IMR-90 (cell line): ENCODE results near the gene UBD. TPM values are rescaled to one million over a fixed set of nuclear protein-coding genes. Genes with fewer than 3 reads are reported as not detected.

ENCODE experiments used
- microRNA-seq, 2 experiments: library from miRNA; stranded (forward) in 1 of 2; unstranded in 1 of 2; fragments of 10-50 nt in 1 of 2; fragments of <30 nt in 1 of 2; gene quantifications in 1 of 2; microRNA quantifications in 1 of 2; one replicate each; pipeline versions ENCODE3 to v1.1.0; 2013 to 2020; ENCODE audit not compliant: insufficient read depth in 1 of 2, insufficient read length in 1 of 2, unreplicated experiment in 1 of 2
- polyA plus RNA-seq, 3 experiments: library from polyadenylated mRNA; depleted of rRNA; stranded (reverse); fragments of >200 nt; gene quantifications; 2 replicates each; pipeline ENCODE4 v1.2.3, GENCODE V29; 2012; ENCODE audit warnings: low replicate concordance in 1 of 3
- small RNA-seq, 5 experiments: library from RNA; depleted of rRNA; stranded (forward); fragments of <200 nt; gene quantifications; one replicate each; pipeline ENCODE3, GENCODE V24; 2012
- total RNA-seq: library from RNA; depleted of rRNA; stranded (reverse); fragments of >200 nt; gene quantifications from 2 replicates; pipeline ENCODE4 v1.2.3, GENCODE V29; 2012; rRNA removed

The UBD gene
- total and polyA plus RNA-seq, 2 of the 4 experiments (the other 2 are of a cell fraction) = not detected

Small RNA genes within 50 kb of the gene (microRNA-seq; reads per million reads assigned to microRNA genes)
- gene SNORD32B (ENCODE audit: insufficient read depth, insufficient read length) (not detected), gene TMEM183AP1 (ENCODE audit: insufficient read depth, insufficient read length) (not detected)

Small RNA genes within 50 kb of the gene (small RNA-seq; reads per million reads assigned to genes)
- gene SNORD32B (0 reads per million in 5 experiments), gene TMEM183AP1 (0 reads per million in 5 experiments)

Other genes with a start within 250 kb of the UBD start
- not detected in 2 replicates for gene OR5V1, start 190.9 kb downstream of the UBD start, total RNA-seq
- gene OR5V1, start 190.9 kb downstream of the UBD start, polyA plus RNA-seq (2012; rRNA removed) = not detected in 2 replicates
- not detected in 2 replicates for gene OR12D3, start 184.4 kb downstream of the UBD start, total RNA-seq
- gene OR12D3, start 184.4 kb downstream of the UBD start, polyA plus RNA-seq (2012; rRNA removed) = not detected in 2 replicates
- gene OR12D2, start 164.1 kb downstream of the UBD start, total RNA-seq = not detected in 2 replicates
- gene OR12D2, start 164.1 kb downstream of the UBD start, polyA plus RNA-seq (2012; rRNA removed) = not detected in 2 replicates
- gene OR12D1, start 144.8 kb downstream of the UBD start, total RNA-seq = not detected in 2 replicates
- not detected in 2 replicates for gene OR12D1, start 144.8 kb downstream of the UBD start, polyA plus RNA-seq (2012; rRNA removed)
- gene OR10C1, start 120.4 kb downstream of the UBD start, total RNA-seq = not detected in 2 replicates
- not detected in 2 replicates for gene OR10C1, start 120.4 kb downstream of the UBD start, polyA plus RNA-seq (2012; rRNA removed)
- not detected in 2 replicates for gene OR11A1, start 102.7 kb downstream of the UBD start, total RNA-seq
- not detected in 2 replicates for gene OR11A1, start 102.7 kb downstream of the UBD start, polyA plus RNA-seq (2012; rRNA removed)
- not detected in 2 replicates for gene OR2H1, start 102.6 kb downstream of the UBD start, total RNA-seq
- gene OR2H1, start 102.6 kb downstream of the UBD start, polyA plus RNA-seq (2012; rRNA removed) = not detected in 2 replicates
- gene MAS1L, start 71.8 kb downstream of the UBD start, total RNA-seq = not detected in 2 replicates
- gene MAS1L, start 71.8 kb downstream of the UBD start, polyA plus RNA-seq (2012; rRNA removed) = not detected in 2 replicates
- gene OR2H2, start 25.4 kb upstream of the UBD start, total RNA-seq = not detected in 2 replicates
- gene OR2H2, start 25.4 kb upstream of the UBD start, polyA plus RNA-seq (2012; rRNA removed) = not detected in 2 replicates
- 5.9 and 6.9 TPM in 2 replicates for gene GABBR1, start 73.5 kb upstream of the UBD start, total RNA-seq
- 25.6 and 31.5 TPM in 2 replicates for gene GABBR1, start 73.5 kb upstream of the UBD start, polyA plus RNA-seq (2012; rRNA removed)
- not detected in 2 replicates for gene MOG, start 97.4 kb upstream of the UBD start, total RNA-seq
- gene MOG, start 97.4 kb upstream of the UBD start, polyA plus RNA-seq (2012; rRNA removed) = not detected in 2 replicates
- not detected in 2 replicates for gene ZFP57, start 121.4 kb upstream of the UBD start, total RNA-seq
- gene ZFP57, start 121.4 kb upstream of the UBD start, polyA plus RNA-seq (2012; rRNA removed) = not detected in 2 replicates
- gene HLA-F, start 163.7 kb upstream of the UBD start, total RNA-seq = not detected in 2 replicates
- gene HLA-F, start 163.7 kb upstream of the UBD start, polyA plus RNA-seq (2012; rRNA removed) = not detected in 2 replicates